Ascending aorta (tissue), 2 donors: Measurements from ENCODE around the gene TRIM39. TPM values are rescaled to one million over a fixed set of nuclear protein-coding genes. Genes with fewer than 3 reads are reported as not detected.

Experiments used
- DNase-seq, 2 donors: peaks; one replicate each; pipeline ENCODE4 v3.0.0-alpha.2; 2019; ENCODE audit warnings: low spot score in 2 of 2
- H3K27ac ChIP-seq, 2 donors: fragments of 200-600 bp; sonication (generic); one replicate each; pipeline ENCODE4 v1.5.1; 2016 to 2017; ENCODE audit warnings: mild to moderate bottlenecking in 1 of 2
- H3K27me3 ChIP-seq: fragments of 200-600 bp; sonication (generic); one replicate; pipeline ENCODE4 v1.5.1; 2017
- H3K36me3 ChIP-seq, 2 donors: fragments of 200-600 bp; sonication (generic); one replicate each; pipeline ENCODE4 v1.5.1; 2016
- H3K4me1 ChIP-seq, 2 donors: fragments of 200-600 bp; sonication (generic); one replicate each; pipeline ENCODE4 v1.5.1; 2016 to 2017; ENCODE audit warnings: mild to moderate bottlenecking in 1 of 2
- H3K4me3 ChIP-seq, 2 donors: fragments of 200-600 bp; sonication (generic); one replicate each; pipeline ENCODE4 v1.5.1; 2016 to 2017; ENCODE audit warnings: mild to moderate bottlenecking in 1 of 2
- H3K9me3 ChIP-seq, 2 donors: fragments of 200-600 bp; sonication (generic); one replicate each; pipeline ENCODE4 v1.5.1; 2016
- intact Hi-C: fragments of 100-400 bp; cut with DNase I; formaldehyde crosslinking; loops from one replicate; pipeline ENCODE4 v1.15.1; 2023
- total RNA-seq: library from RNA; depleted of rRNA; stranded (reverse); fragments of >200 nt; gene quantifications from one replicate; pipeline ENCODE4 v1.1.0, GENCODE V29; 2016
- TF ChIP-seq, protein P1 (sequence below), 3 experiments: fragments of 200-600 bp in 2 of 3; fragments of 450-650 bp in 1 of 3; sonication (generic) in 2 of 3; IDR thresholded peaks; one replicate each; pipeline ENCODE4 v1.5.1; 2016 to 2019; ENCODE audit warnings: antibody characterized with exemption in 3 of 3, mild to moderate bottlenecking in 1 of 3, moderate library complexity in 1 of 3

The TRIM39 gene
- total RNA-seq, 1 donor from 2014 or later, result 2.8 TPM

DNA sequence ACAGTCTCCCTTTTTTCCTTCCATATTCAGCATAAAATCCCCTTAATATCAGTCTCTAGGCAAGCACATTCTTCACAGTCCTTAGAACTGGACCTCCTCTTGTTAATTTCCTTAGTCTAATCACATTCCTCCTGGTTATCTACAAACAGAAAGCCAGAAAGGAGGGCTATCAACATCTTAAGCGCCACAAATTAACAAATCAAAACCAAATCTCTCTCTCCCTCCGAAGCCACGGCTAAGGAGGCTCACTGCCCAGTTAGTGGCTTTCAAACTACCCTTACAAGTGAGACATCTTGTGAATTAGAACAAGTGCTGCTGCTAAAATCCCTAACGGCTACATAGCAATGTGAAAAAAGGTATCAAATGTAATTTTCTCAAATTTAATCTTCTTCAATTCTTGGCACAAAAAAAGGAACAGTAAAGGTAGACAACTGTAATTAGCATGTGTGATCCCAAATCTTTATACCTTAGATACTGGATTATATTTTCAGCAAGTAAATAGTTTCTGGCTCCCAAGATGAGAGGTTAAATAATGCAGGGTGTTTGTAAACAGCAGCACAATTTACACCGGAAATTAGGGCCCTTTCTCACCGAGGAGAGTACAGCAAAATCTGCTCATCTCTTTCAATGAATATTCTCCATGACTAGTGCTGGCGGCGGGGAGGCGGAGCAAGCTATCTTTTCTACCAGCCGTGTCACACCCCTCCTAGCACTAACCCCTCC, 1.4 kb upstream of the TRIM39 start:
- Histone ChIP-seq H3K4me1 (peaks cover 0 to 20% of the 10 kb centered on the region in 2 donors), H3K4me3 (peak overlapping the region; percentile 76 to 95), H3K27ac (peak overlapping the region in 1 of 2 donors; percentile 97), H3K27me3 (no peaks in the 10 kb centered on the region), H3K36me3 (peaks cover 11 to 12% of the 10 kb centered on the region in 2 donors), H3K9me3 (no peaks in the 10 kb centered on the region)
- TF ChIP-seq, protein P1, sequence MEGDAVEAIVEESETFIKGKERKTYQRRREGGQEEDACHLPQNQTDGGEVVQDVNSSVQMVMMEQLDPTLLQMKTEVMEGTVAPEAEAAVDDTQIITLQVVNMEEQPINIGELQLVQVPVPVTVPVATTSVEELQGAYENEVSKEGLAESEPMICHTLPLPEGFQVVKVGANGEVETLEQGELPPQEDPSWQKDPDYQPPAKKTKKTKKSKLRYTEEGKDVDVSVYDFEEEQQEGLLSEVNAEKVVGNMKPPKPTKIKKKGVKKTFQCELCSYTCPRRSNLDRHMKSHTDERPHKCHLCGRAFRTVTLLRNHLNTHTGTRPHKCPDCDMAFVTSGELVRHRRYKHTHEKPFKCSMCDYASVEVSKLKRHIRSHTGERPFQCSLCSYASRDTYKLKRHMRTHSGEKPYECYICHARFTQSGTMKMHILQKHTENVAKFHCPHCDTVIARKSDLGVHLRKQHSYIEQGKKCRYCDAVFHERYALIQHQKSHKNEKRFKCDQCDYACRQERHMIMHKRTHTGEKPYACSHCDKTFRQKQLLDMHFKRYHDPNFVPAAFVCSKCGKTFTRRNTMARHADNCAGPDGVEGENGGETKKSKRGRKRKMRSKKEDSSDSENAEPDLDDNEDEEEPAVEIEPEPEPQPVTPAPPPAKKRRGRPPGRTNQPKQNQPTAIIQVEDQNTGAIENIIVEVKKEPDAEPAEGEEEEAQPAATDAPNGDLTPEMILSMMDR (IDR thresholded peaks at IDR 0.05), result no peak
- peak in 1 of 2 donors; percentile 79 for DNase-seq
- intact Hi-C loops, result loop anchor here (5.0 to 10.0 kb wide), 2 partner anchors 701 to 947 kb away; partner anchors contain the start of gene HLA-C

DNA sequence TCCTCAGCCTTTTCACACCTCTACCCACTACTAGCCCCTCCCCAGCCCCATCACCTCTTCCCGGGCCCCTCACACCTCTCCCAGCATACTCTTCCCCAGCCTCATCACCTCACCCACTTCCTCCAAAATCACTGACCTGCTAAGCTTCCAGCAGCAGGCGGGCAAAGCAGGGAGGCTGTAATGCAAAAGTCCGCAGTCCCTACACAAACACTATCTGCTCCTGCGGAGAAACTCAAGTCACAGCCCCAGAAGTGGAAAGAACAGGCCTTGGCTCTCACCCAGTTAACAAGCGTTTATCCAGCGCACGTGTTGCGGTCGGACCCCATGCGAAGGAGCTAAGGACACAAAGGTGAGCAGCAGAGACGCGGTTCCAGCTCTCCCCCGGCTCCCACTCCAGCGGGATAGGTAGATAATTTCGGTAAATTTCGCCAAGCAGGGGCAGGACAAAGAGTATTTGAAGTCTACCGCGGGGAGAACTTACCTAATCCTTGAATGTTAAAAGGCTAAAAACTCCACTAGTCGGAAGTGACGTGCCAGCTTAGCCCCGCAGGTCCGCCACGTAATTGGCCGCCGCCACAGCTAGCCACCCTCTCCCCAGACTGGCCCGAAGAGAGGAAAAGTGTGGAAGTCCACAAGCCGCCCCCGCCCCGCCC, 728 bp upstream of the TRIM39 start:
- Histone ChIP-seq H3K27me3 (no peaks in the 10 kb centered on the region), H3K4me3 (peak overlapping the region; percentile 76 to 95), H3K9me3 (no peaks in the 10 kb centered on the region), H3K4me1 (peaks cover 0 to 20% of the 10 kb centered on the region in 2 donors), H3K27ac (peak overlapping the region; percentile 97 to 99), H3K36me3 (peaks cover 18 to 19% of the 10 kb centered on the region in 2 donors)
- DNase-seq, result peak in 1 of 2 donors; percentile 20
- TF ChIP-seq, protein P1 (IDR thresholded peaks at IDR 0.05), result no peak
- intact Hi-C loops, result loop anchor here (1.0 to 10.0 kb wide), 5 partner anchors 67 to 946 kb away; partner anchors contain the start of genes HLA-C, PPP1R11 and TRIM26

DNA sequence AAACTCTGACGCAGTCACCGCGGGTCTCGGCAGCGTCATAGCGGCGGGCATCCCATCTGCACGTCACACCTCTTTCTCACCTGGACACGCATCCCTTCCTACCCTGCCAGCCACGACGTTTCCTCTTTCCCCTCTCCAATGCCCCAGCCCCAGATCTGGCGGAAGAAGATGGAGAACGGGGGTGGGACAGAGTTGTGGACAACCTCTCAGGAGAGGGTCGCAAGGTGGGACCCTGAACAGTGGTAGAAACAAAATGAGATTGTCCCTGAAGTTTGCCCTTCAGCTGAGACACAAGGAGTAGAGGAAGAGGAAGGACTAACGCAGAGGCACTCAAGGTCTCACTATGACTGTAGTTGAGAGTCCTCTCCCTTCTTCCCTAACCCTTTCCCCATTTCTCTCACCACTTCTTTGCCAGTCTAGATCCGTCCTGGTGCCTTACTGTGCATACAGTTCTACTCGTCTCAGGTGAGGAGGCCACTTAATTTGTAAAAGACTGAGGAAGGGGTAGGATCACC, 562 bp downstream of the TRIM39 start:
- peaks cover 29 to 31% of the 10 kb centered on the region in 2 donors for H3K36me3 ChIP-seq
- H3K27me3 ChIP-seq, result no peaks in the 10 kb centered on the region
- H3K9me3 ChIP-seq, result no peaks in the 10 kb centered on the region
- peaks cover 0 to 20% of the 10 kb centered on the region in 2 donors for H3K4me1 ChIP-seq
- intact Hi-C loops, result loop anchor here (1.0 to 10.0 kb wide), 5 partner anchors 18 to 945 kb away; partner anchors contain the start of genes HLA-C, PPP1R11 and RPP21
- TF ChIP-seq, protein P1 (IDR thresholded peaks at IDR 0.05), result no peak
- H3K4me3 ChIP-seq, result peak overlapping the region; percentile 76 to 95
- H3K27ac ChIP-seq, result peak overlapping the region; percentile 97 to 99
- DNase-seq, result no peak

DNA sequence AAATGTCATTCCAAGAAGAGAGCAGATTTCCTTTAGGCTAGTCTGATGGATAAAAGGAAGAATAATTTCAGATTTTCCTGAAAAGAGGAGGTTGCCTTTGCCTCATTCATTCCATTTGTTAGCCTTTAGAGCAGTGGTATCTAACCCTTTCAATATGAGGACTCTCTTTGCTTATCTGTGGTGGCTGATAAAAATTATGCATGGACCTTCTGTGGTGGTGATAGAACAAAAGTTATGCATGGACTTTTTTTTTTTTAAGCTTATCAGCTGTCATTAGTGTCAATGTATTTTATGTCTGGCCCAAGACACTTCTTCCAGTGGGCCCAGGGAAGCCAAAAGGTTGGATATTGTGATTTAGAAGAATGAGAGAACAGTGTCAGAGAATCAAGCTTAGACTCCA, 1.7 kb downstream of the TRIM39 start:
- DNase-seq, result no peak
- Histone ChIP-seq H3K9me3 (no peaks in the 10 kb centered on the region), H3K4me3 (no peak overlapping the region), H3K36me3 (peaks cover 29 to 32% of the 10 kb centered on the region in 2 donors), H3K4me1 (peaks cover 0 to 20% of the 10 kb centered on the region in 2 donors), H3K27me3 (no peaks in the 10 kb centered on the region), H3K27ac (no peak overlapping the region)
- intact Hi-C loops, result loop anchor here (5.0 to 10.0 kb wide), 2 partner anchors 704 to 944 kb away; partner anchors contain the start of gene HLA-C
- TF ChIP-seq, protein P1 (IDR thresholded peaks at IDR 0.05), result no peak

DNA sequence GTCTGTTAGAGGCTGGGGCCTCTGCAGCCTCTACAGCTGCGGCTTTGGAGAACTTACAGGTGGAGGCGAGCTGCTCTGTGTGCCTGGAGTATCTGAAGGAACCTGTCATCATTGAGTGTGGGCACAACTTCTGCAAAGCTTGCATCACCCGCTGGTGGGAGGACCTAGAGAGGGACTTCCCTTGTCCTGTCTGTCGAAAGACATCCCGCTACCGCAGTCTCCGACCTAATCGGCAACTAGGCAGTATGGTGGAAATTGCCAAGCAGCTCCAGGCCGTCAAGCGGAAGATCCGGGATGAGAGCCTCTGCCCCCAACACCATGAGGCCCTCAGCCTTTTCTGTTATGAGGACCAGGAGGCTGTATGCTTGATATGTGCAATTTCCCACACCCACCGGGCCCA, 2.6 kb downstream of the TRIM39 start:
- Histone ChIP-seq H3K4me1 (peaks cover 0 to 20% of the 10 kb centered on the region in 2 donors), H3K4me3 (no peak overlapping the region), H3K36me3 (peaks cover 38 to 39% of the 10 kb centered on the region in 2 donors), H3K27ac (no peak overlapping the region), H3K9me3 (no peaks in the 10 kb centered on the region), H3K27me3 (no peaks in the 10 kb centered on the region)
- DNase-seq, result no peak
- TF ChIP-seq, protein P1 (IDR thresholded peaks at IDR 0.05), result no peak
- intact Hi-C loops, result loop anchor here (5.0 to 10.0 kb wide), 2 partner anchors 705 to 943 kb away; partner anchors contain the start of gene HLA-C
